ENCODE measurements around the gene MYO5A. TPM values are rescaled to one million over a fixed set of nuclear protein-coding genes. Genes with fewer than 3 reads are reported as not detected.

Gene MYO5A
- total RNA-seq, 1 experiment from 2014 or later = 21.8 TPM

GRCh38 chr15:52407374-52407773 is 121.3 kb downstream of the MYO5A start:
- no peaks in the 10 kb centered on the region for H3K4me1 ChIP-seq (ENCODE audit: insufficient read depth, low read length)
- no peak overlapping the region for H3K4me2 ChIP-seq (ENCODE audit: insufficient read depth, insufficient read length, low read length)
- no peaks in the 10 kb centered on the region for H3K23me2 ChIP-seq (ENCODE audit: insufficient read length, low read depth, low read length, poor library complexity, severe bottlenecking)
- no peaks in the 10 kb centered on the region for H4K20me1 ChIP-seq (ENCODE audit: control insufficient read depth, insufficient read depth, insufficient read length)
- H3T11ph ChIP-seq (ENCODE audit: low read length) = no peak overlapping the region
- Mint-ChIP-seq H3K4me3 (no peak overlapping the region), H3K27me3 (ENCODE audit: low read depth) (no peaks in the 10 kb centered on the region), H3K4me1 (no peaks in the 10 kb centered on the region), H3K9me3 (no peaks in the 10 kb centered on the region), H3K36me3 (ENCODE audit: insufficient read depth in 1 of 3, low read depth in 3 of 3) (no peaks in the 10 kb centered on the region; a peak in 1 of 7 replicates), H3K27ac (no peak overlapping the region)
- H4K91ac ChIP-seq (ENCODE audit: insufficient read length, low read depth, low read length) = no peak overlapping the region
- no peak overlapping the region for H4K5ac ChIP-seq (ENCODE audit: insufficient read length, low read depth, low read length)
- H3K56ac ChIP-seq (ENCODE audit: insufficient read length, low read depth, low read length) = no peak overlapping the region
- H3K79me1 ChIP-seq (ENCODE audit: insufficient read depth, low read depth, low read length, poor library complexity, severe bottlenecking) = no peaks in the 10 kb centered on the region
- no peaks in the 10 kb centered on the region for H3K79me2 ChIP-seq (ENCODE audit: insufficient read depth, low read length)
- no peak overlapping the region for H2BK5ac ChIP-seq (ENCODE audit: insufficient read length, low read length)
- no peak for DNase-seq
- H2AK5ac ChIP-seq (ENCODE audit: insufficient read length, low read length) = no peak overlapping the region
- H3K9me3 ChIP-seq (ENCODE audit: control insufficient read depth, low read depth, low read length) = no peaks in the 10 kb centered on the region
- no peak for TF ChIP-seq CTCF (conservative IDR thresholded peaks at IDR 0.05)
- H3K27ac ChIP-seq (ENCODE audit: insufficient read length, low read depth, low read length) = no peak overlapping the region
- no peak overlapping the region for H2BK12ac ChIP-seq (ENCODE audit: insufficient read length, low read depth, low read length)
- no peak overlapping the region for H3K18ac ChIP-seq (ENCODE audit: insufficient read length, low read depth, low read length)
- H3K4ac ChIP-seq (ENCODE audit: low read depth, low read length) = no peak overlapping the region
- no peak overlapping the region for H2BK20ac ChIP-seq (ENCODE audit: low read depth, low read length, poor library complexity, severe bottlenecking)
- no peaks in the 10 kb centered on the region for H3K27me3 ChIP-seq (ENCODE audit: insufficient read depth, low read length)
- no peak overlapping the region for H2BK120ac ChIP-seq (ENCODE audit: low read depth, low read length, poor library complexity, severe bottlenecking)
- no peak overlapping the region for H2BK15ac ChIP-seq (ENCODE audit: low read depth, low read length)
- H4K8ac ChIP-seq (replicated peaks; ENCODE audit: insufficient read length, low read depth, low read length) = no peak overlapping the region
- no peak overlapping the region for H3K23ac ChIP-seq (ENCODE audit: insufficient read length, low read depth, low read length)
- no peak overlapping the region for H2AFZ ChIP-seq (ENCODE audit: low read length)
- no peak overlapping the region for H3K9ac ChIP-seq (ENCODE audit: extremely low read depth, insufficient read length, low read length)
- no peak overlapping the region for H3K14ac ChIP-seq (ENCODE audit: insufficient read depth, low read length)
